GM23338 (cell line): Measurements from ENCODE around the gene APMAP. TPM values are rescaled to one million over a fixed set of nuclear protein-coding genes. Genes with fewer than 3 reads are reported as not detected.

ENCODE experiments used
- ATAC-seq: fragments of 200-7000 bp; cut with Tn5 transposase; 3 replicates; pipeline ENCODE4 v1.9.1; 2020
- DNase-seq: peaks from one replicate; pipeline ENCODE4 v3.0.0-alpha.2; 2015; ENCODE audit warnings: low spot score
- H2AFZ ChIP-seq: fragments of 200-600 bp; sonication (generic); 2 replicates; pipeline ENCODE4 v1.8.0; 2016; ENCODE audit warnings: antibody characterized with exemption, mild to moderate bottlenecking, moderate library complexity
- H3F3A ChIP-seq: fragments of 200-600 bp; sonication (generic); replicated peaks from 2 replicates; pipeline ENCODE4 v1.8.0; 2017; ENCODE audit warnings: antibody characterized with exemption, mixed run types, low read depth
- H3K27ac ChIP-seq: fragments of 200-600 bp; sonication (generic); 2 replicates; pipeline ENCODE4 v1.6.1; 2016; ENCODE audit warnings: low read depth
- H3K27me3 ChIP-seq: fragments of 200-600 bp; sonication (generic); 2 replicates; pipeline ENCODE4 v1.8.0; 2016; ENCODE audit warnings: mild to moderate bottlenecking, mixed run types, moderate library complexity; ENCODE audit not compliant: insufficient read depth
- H3K36me3 ChIP-seq: fragments of 200-600 bp; sonication (generic); 2 replicates; pipeline ENCODE4 v1.8.0; 2016; ENCODE audit warnings: mild to moderate bottlenecking; ENCODE audit not compliant: insufficient read depth
- H3K4me1 ChIP-seq: fragments of 200-600 bp; sonication (generic); 2 replicates; pipeline ENCODE4 v1.8.0; 2016; ENCODE audit warnings: mild to moderate bottlenecking, moderate library complexity; ENCODE audit not compliant: insufficient read depth
- H3K4me2 ChIP-seq: fragments of 200-600 bp; sonication (generic); 2 replicates; pipeline ENCODE4 v1.7.1; 2017; ENCODE audit warnings: mixed run types
- H3K4me3 ChIP-seq: fragments of 200-600 bp; sonication (generic); 2 replicates; pipeline ENCODE4 v1.6.1; 2016; ENCODE audit warnings: mixed run types
- H3K79me2 ChIP-seq: fragments of 200-600 bp; sonication (generic); replicated peaks from 2 replicates; pipeline ENCODE4 v1.8.0; 2017; ENCODE audit warnings: mild to moderate bottlenecking; ENCODE audit not compliant: insufficient read depth
- H3K9me2 ChIP-seq: fragments of 200-600 bp; sonication (generic); 2 replicates; pipeline ENCODE4 v1.8.0; 2017; ENCODE audit not compliant: insufficient read depth
- H4K20me1 ChIP-seq: fragments of 200-600 bp; sonication (generic); replicated peaks from 2 replicates; pipeline ENCODE4 v1.8.0; 2017; ENCODE audit warnings: mild to moderate bottlenecking; ENCODE audit not compliant: insufficient read depth
- H3K27ac Mint-ChIP-seq: 2 replicates; pipeline ENCODE4 v1.8.0; 2020; ENCODE audit warnings: inconsistent platforms, mild to moderate bottlenecking, moderate library complexity, mixed read lengths
- H3K27me3 Mint-ChIP-seq: 3 replicates; pipeline ENCODE4 v1.8.0; 2022; ENCODE audit warnings: low read depth, mild to moderate bottlenecking, moderate library complexity, mixed read lengths, inconsistent platforms; ENCODE audit not compliant: insufficient read depth, poor library complexity
- H3K36me3 Mint-ChIP-seq: 3 replicates; pipeline ENCODE4 v1.8.0; 2021; ENCODE audit warnings: low read depth, mild to moderate bottlenecking, inconsistent platforms, moderate library complexity, mixed read lengths
- H3K4me1 Mint-ChIP-seq: 3 replicates; pipeline ENCODE4 v1.8.0; 2020; ENCODE audit warnings: mild to moderate bottlenecking, inconsistent platforms, mixed read lengths
- H3K4me3 Mint-ChIP-seq: 3 replicates; pipeline ENCODE4 v1.8.0; 2021; ENCODE audit warnings: moderate library complexity, mild to moderate bottlenecking, inconsistent platforms, mixed read lengths
- H3K9me3 Mint-ChIP-seq: 3 replicates; pipeline ENCODE4 v1.8.0; 2020; ENCODE audit warnings: moderate library complexity, mild to moderate bottlenecking, inconsistent platforms, mixed read lengths
- CREB1 ChIP-seq: fragments of 250-450 bp; sonication (Bioruptor Pico); IDR thresholded peaks from 2 replicates; pipeline ENCODE4 v1.5.0; 2020; ENCODE audit warnings: low read depth, mild to moderate bottlenecking, moderate library complexity
- CTCF ChIP-seq, 2 experiments: fragments of 200-600 bp in 1 of 2; sonication (generic) in 1 of 2; conservative IDR thresholded peaks; 2 replicates each; pipeline versions ENCODE4 v1.5.1 to v1.6.1; 2016 to 2017; ENCODE audit warnings: antibody characterized with exemption in 2 of 2, low read depth in 2 of 2, mild to moderate bottlenecking in 2 of 2, moderate library complexity in 1 of 2
- ETS1 ChIP-seq: IDR thresholded peaks from 2 replicates; pipeline ENCODE4 v1.6.1; 2016; ENCODE audit warnings: antibody characterized with exemption
- EZH2 ChIP-seq: fragments of 200-600 bp; sonication (generic); IDR thresholded peaks from one replicate; pipeline ENCODE4 v1.8.0; 2017; ENCODE audit warnings: antibody characterized with exemption, mild to moderate bottlenecking, low read depth; ENCODE audit not compliant: unreplicated experiment
- EZH2phosphoT487 ChIP-seq: fragments of 200-600 bp; sonication (generic); IDR thresholded peaks from one replicate; pipeline ENCODE4 v1.8.1; 2018; ENCODE audit warnings: antibody characterized with exemption; ENCODE audit not compliant: unreplicated experiment
- JUNB ChIP-seq: IDR thresholded peaks from one replicate; pipeline ENCODE4 v1.6.1; 2016; ENCODE audit warnings: antibody characterized with exemption; ENCODE audit not compliant: unreplicated experiment
- NANOG ChIP-seq: IDR thresholded peaks from 2 replicates; pipeline ENCODE4 v1.6.1; 2016; ENCODE audit warnings: antibody characterized with exemption, borderline replicate concordance
- POLR2AphosphoS5 ChIP-seq: IDR thresholded peaks from 2 replicates; pipeline ENCODE4 v1.6.1; 2016; ENCODE audit warnings: antibody characterized with exemption, low read depth
- REST ChIP-seq: IDR thresholded peaks from one replicate; pipeline ENCODE4 v1.6.1; 2018; ENCODE audit warnings: antibody characterized with exemption; ENCODE audit not compliant: unreplicated experiment
- STAT1 ChIP-seq: IDR thresholded peaks from one replicate; pipeline ENCODE4 v1.6.1; 2016; ENCODE audit warnings: antibody characterized with exemption; ENCODE audit not compliant: unreplicated experiment
- ZNF331 ChIP-seq: fragments of 250-450 bp; sonication (Bioruptor Pico); IDR thresholded peaks from 2 replicates; pipeline ENCODE4 v1.5.0; 2020; ENCODE audit warnings: low read depth, mild to moderate bottlenecking, moderate library complexity
- ZNF462 ChIP-seq: fragments of 250-450 bp; sonication (Bioruptor Pico); IDR thresholded peaks from 2 replicates; pipeline ENCODE4 v1.5.0; 2020; ENCODE audit warnings: mild to moderate bottlenecking, moderate library complexity
- polyA plus RNA-seq: library from polyadenylated mRNA; unstranded; fragments of >200 nt; fragmentation: Nextera tagmentation; extraction: Ambion mirVana; gene quantifications from 2 replicates; pipeline ENCODE4 v1.2.1, GENCODE V29; 2016
- total RNA-seq: library from RNA; depleted of rRNA; stranded (reverse); fragments of >200 nt; shearing (Covaris generic); gene quantifications from 2 replicates; pipeline ENCODE4 v1.2.3, GENCODE V29; 2014

APMAP gene
- total and polyA plus RNA-seq, 2 experiments from 2014 or later, result 31.7 to 72.3 TPM

GRCh38 chr20:24959591-24960301 is 32.8 kb downstream of the APMAP start:
- Mint-ChIP-seq H3K27me3 (peaks cover 6% of the 10 kb centered on the region), H3K36me3 (peaks cover 26% of the 10 kb centered on the region), H3K27ac (no peak overlapping the region), H3K4me1 (no peaks in the 10 kb centered on the region), H3K4me3 (no peak overlapping the region), H3K9me3 (no peaks in the 10 kb centered on the region; the same call in 2 of the 3 replicates)
- H3K27ac ChIP-seq, result no peak overlapping the region
- ATAC-seq (no peak), DNase-seq (no peak)
- H3K4me1 ChIP-seq, result no peaks in the 10 kb centered on the region
- no peaks in the 10 kb centered on the region for H3K9me2 ChIP-seq
- no peaks in the 10 kb centered on the region for H3F3A ChIP-seq
- no peaks in the 10 kb centered on the region for H3K27me3 ChIP-seq
- H4K20me1 ChIP-seq, result no peaks in the 10 kb centered on the region; the same call in 1 of the 2 replicates
- TF ChIP-seq POLR2AphosphoS5 (no peak), CTCF (conservative IDR thresholded peaks at IDR 0.05; ENCODE audit: low read depth in 2 of 2) (no peak), ZNF462 (no peak), STAT1 (no peak), ZNF331 (CRISPR knock-in tag) (no peak), CREB1 (CRISPR knock-in tag) (no peak), NANOG (no peak), EZH2phosphoT487 (no peak), REST (no peak), EZH2 (no peak), ETS1 (no peak), JUNB (no peak)
- H2AFZ ChIP-seq, result no peak overlapping the region
- no peaks in the 10 kb centered on the region for H3K79me2 ChIP-seq
- no peak overlapping the region for H3K4me2 ChIP-seq
- H3K36me3 ChIP-seq, result peaks cover 7% of the 10 kb centered on the region
- H3K4me3 ChIP-seq, result no peak overlapping the region
